SH-SY5Y (cell line): Measurements from ENCODE around the gene TOR1AIP2.

Experiments
- GATA2 ChIP-seq: IDR thresholded peaks from 2 replicates; pipeline ENCODE4 v1.6.1; 2011; ENCODE audit warnings: mild to moderate bottlenecking, low read depth, low read length
- GATA3 ChIP-seq: IDR thresholded peaks from 2 replicates; pipeline ENCODE4 v1.6.1; 2011; ENCODE audit warnings: low read depth, mild to moderate bottlenecking, low read length, moderate library complexity

DNA sequence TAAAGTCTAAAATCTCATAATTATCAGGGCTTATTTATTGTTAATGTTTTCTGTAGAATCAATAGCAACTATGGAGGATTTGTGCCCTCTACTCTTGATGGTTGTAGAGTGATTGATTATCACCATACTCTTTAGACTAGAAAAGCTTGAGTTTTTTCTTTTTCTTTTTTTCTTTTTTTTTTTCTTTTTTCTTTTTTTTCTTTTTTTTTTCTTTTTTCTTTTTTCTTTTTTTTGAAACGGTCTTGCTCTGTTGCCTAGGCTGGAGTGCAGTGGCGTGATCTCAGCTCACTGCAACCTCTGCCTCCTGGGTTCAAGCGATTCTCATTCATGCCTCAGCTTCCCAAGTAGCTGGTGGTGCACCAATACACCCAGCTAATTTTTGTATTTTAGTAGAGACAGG, 34.2 kb upstream of the TOR1AIP2 start:
- TF ChIP-seq GATA2 (no peak), GATA3 (no peak)
